Measurements from ENCODE around the gene THBS2.
"Not testable (repeated sequence)": the region's sequence is repeated elsewhere in the genome, so short reads cannot be mapped to it uniquely, and the experiment has no call there.

THBS2 gene

DNA sequence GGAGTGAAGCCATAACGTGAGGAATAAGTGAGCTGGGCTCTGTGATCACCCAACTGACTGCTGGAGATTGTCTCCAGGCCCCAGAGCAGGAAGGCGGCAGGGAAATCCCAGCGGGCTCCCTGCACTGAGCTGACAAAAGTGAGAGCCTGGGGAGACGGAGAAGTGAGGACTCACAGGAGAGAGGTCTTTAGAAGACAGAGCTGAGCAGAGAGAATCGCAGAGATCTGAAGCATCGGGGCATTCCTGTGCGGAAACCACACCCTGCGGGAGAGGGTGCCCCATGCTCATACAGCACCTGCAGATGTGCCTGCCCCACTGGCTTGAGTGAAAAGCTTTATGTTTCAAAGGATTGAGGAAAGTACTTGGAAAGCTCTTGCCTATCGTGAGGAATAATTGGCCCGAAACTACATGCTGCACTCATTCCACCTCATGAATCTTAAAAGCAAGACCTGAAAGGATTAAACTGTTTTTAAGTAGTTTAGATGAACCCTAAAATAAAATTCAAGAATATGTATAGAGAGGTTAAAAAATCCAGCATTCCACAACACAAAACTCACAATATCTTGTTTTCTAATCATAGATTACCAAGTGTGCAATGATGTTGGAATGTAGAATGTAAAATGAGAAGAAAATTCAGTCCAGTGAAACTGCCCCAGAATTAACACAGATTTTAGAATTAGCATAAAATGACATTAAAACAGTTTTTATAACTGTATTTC lies 17.7 kb upstream of the THBS2 start:
- no peak for DNase-seq

DNA sequence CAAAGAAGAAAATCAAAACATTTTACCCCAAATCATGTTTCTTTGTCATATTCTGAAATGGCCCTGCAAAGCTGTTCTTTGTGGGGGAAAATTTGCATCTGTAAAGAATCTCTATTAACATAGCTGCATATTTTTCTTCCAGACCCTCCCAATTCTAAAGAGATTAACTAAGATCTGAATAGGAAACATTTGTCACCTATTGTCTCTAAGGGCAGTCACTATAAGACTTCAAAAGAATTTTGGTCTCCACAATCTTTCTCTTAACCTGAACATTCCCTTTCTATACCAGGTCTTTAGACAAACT lies 16.4 kb upstream of the THBS2 start:
- not testable (repeated sequence) for DNase-seq

DNA sequence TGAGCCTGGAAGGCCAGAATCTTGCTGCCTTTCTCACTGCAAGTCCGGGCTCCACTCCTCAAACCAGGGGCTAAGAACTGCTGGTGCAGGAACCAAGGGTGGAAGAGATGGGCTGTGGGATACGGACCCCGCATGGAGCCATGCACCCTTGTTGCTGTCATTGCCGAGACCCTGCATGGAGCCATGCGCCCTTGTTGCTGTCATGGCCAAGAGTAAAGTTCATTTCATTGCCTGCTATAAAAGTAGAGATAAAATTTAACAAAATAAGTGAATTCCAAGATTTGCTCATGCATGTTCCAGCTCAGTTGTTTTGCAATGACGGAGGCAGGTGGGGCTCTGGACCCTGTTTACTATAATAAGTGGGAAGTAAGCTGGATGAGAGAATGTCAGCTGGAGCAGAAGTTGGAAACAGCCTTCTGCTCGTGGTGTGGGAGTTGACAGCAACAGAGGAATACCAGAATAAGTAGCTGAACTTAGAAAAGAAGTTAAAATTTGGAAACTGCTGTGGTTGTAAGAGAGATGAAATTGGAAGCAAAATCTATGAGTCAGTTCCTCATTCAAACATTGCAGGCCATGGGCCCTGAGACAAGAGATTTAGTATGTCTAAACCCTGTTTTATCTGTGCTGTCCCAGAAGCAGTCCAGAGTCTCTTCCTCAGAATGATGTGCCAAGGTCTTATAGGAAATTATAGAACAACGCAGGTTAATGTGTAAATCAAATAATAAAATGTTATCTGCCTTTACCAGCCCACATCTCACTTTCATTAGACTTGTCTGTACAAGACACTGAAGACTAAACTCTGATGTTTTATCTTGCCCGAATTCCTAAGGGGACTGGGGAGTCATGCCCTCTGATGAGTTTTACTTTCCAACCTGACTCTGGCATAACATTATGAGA lies 15.8 kb upstream of the THBS2 start:
- no peak for DNase-seq

- DNase-seq = no peak
Observed at GRCh38 chr6:169268276-169268675, 14.6 kb upstream of the THBS2 start.

GRCh38 chr6:169266746-169267591 lies 13.3 kb upstream of the THBS2 start:
- no peak for DNase-seq

DNA sequence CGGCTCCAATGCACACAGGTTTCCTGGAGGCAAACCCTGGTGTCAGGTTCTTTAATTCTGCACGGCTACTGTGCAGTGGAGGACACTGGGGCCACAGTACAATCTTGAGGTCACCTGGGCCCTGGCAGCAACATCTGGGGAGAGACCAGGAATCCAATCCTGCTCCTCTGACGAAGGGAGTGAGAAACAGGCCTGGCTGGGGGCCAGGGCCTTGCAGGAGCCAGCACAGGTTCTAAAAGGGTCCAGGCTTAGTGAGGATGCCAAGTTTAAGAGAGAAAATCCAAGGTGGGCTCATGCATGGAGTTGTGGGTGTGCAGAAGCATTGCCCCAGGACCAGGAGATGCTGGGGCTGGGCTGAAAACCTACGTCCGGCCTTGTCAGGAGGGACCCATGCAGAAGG lies 12.6 kb upstream of the THBS2 start:
- DNase-seq = no peak

DNA sequence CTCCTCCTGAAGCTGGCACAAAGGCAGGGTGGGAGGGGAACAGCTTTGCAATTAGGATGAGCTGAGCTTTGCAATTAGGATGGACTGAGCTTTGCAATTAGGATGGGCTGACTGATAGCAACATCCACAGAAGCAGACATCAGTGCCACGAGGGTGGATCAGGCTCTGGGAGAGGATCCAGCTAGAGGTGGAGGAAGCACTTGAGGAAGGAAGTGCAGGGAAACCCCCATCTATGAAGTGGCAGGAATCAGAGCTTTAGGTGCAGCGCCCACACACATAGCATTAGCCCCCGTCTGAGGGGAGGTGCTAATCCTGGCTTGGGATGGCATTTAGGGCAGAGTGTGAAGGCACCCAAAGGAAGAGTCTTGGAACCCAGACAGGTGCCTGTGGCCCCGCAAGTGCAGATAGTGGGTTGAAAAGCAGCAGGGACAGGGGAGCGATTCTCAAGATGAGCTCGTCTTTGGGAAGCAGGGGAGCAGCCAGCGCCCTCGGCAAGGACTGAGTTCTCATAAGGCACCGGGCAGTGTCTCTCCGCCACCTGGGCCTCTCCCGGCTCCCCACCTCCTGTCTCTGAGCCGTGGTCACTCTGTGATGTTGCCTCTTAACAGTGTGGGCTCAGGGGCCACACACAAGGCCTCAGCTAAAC lies 12.0 kb upstream of the THBS2 start:
- DNase-seq = no peak

DNA sequence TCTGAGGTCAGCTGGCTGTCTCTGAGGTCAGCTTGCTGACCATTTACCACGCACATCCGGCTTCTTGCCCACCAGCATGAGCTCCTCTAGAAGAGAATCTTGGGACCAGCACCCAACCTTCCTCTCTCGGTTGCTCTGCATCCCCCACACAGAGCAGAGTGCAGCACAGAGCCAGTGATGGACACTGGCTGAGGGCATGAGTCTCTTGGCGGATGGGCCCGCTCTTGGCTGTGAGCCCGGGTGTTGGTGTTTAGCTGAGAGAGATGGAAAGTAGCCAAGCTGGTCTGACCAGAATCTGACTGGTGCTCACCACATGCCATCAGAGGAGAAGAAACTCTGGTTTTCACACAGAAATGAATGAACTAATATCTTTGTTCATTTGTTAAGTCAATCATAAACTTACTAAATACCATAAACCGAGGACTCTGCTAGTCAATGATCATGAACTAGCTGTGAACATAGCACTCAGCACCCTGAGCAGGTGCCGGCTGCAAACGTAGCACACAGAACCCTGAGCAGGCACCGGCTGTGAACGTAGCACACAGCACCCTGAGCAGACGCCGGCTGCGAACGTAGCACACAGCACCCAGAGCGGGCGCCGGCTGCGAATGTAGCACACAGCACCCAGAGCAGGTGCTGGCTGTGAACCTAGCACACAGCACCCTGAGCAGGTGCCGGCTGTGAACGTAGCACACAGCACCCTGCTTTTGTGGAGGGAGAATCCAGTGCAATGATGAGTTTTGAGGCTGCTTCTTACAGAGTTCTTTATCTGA lies 10.4 kb upstream of the THBS2 start:
- DNase-seq = no peak

- DNase-seq = no peak
Observed at GRCh38 chr6:169263374-169263773, 9.7 kb upstream of the THBS2 start.

GRCh38 chr6:169262602-169263001 lies 9.0 kb upstream of the THBS2 start:
- DNase-seq = not testable (repeated sequence)

- no peak for DNase-seq
Observed at GRCh38 chr6:169256518-169256917, 2.9 kb upstream of the THBS2 start.

- DNase-seq = no peak
Observed at GRCh38 chr6:169256061-169256460, 2.4 kb upstream of the THBS2 start.

GRCh38 chr6:169255643-169256042 lies 2.0 kb upstream of the THBS2 start:
- no peak for DNase-seq

- DNase-seq = no peak
Observed at GRCh38 chr6:169254456-169255316, 1.0 kb upstream of the THBS2 start.

GRCh38 chr6:169252505-169253189 lies 999 bp downstream of the THBS2 start:
- DNase-seq = no peak

DNA sequence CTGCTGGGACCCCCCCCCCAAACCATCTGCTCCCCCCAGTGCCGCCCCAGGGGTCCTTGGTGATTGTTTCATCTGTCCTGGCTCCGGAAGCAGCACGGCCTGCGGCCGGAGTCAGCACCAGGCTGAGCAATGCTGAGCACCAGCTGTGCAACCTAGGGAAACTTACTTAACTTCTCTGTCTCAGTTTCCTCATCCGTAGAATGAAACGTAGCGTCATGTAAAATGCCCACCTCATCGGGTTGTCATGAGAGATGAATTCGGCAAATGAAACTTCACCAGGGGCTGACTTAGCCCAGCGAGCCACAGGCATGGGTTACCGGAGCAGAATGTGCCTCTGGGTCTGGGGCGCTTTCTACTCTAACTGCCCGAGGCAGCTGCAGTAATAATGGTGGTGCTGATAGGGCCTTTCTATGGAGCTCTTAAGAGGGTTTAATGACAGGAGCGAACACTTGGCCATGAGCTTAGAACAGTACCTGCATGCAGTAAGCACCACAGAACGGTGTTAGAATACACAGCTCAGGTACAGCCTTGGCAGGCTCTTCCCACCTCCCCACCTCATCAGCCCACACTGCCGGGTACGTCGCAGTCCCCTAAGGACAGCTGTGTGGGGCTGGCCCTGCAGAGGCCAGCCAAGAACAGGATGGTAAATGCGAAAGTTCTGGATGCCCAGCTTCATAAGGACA lies 1.7 kb downstream of the THBS2 start:
- DNase-seq = no peak

- DNase-seq = no peak
Observed at GRCh38 chr6:169251371-169251802, 2.3 kb downstream of the THBS2 start.

GRCh38 chr6:169250660-169251059 lies 3.0 kb downstream of the THBS2 start:
- no peak for DNase-seq

DNA sequence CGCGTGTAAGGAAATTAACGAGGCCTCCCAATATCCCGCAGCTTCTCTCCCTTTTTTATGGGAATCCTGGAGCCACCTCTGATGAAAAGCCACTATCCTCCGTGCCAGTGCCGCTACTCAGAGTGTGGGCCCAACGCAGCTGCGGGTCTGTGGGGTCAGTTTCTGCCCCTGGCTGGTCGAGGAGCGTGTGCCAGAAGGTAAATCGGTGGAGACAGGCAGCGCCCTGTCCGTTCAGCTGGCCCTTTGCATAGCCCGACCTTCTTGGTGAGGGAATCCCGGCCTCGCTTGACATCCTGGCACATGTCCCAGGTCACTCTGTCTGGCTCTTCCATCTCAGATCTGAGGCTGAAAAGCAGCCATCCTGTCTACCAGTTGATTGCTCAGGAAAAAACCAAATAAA lies 4.6 kb downstream of the THBS2 start:
- no peak for DNase-seq

GRCh38 chr6:169248521-169248971 lies 5.1 kb downstream of the THBS2 start:
- no peak for DNase-seq

Measured in GF-D8 (cell line).